GM12873 (cell line): ENCODE data around the gene TUBG2.
A peak's percentile ranks its signal among the peaks of the same experiment; 100 is the strongest.

Experiments used
- TF ChIP-seq, protein P1 (sequence below): IDR thresholded peaks from 2 replicates; pipeline ENCODE4 v1.5.1; 2012; ENCODE audit warnings: low read depth, mild to moderate bottlenecking, moderate library complexity, low read length, control low read depth; ENCODE audit not compliant: insufficient read depth; ENCODE audit errors: missing control alignments

TUBG2 gene

DNA sequence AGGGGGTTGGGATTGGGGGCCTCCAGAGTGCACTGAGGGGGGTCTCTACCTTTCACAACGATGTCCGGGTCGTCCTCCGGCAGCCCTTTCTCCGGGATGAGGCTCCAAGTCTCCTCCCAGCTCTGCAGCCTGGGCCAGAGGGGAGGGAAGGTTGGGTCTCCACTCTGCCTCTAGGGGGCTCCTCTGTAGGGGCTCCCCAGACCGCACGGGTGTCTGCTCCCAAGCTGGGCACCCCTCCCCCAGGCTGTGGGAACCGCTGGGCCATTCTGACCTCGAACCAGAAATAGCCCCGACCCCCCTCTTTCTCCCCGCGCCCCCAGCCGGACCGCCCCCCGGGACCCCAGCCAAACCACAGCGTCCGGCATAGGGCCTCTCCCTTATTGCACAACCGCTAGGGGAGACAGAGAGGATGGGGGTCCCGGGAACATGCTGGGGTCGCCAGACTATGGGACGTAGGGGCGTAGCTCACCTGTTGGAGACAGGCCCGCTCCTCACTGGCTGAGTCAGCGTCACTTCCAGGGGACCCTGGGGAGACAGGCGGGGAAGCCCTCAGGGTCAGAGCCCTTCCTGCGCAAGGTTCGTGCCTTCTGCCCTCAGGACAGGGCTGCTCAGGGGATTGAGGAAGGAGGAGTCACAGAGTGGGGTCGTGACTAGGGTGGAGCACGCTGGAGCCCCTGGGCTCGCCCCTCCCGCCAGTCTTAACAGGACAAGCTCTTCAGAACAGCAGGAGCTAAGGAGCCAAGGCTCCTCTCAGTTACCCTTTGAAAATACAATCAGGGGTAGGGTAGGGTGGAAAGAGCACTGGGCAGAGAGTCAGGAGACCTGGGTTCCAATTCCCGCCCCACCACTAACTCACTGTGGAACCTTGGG is 15.0 kb downstream of the TUBG2 start:
- TF ChIP-seq, protein P1, sequence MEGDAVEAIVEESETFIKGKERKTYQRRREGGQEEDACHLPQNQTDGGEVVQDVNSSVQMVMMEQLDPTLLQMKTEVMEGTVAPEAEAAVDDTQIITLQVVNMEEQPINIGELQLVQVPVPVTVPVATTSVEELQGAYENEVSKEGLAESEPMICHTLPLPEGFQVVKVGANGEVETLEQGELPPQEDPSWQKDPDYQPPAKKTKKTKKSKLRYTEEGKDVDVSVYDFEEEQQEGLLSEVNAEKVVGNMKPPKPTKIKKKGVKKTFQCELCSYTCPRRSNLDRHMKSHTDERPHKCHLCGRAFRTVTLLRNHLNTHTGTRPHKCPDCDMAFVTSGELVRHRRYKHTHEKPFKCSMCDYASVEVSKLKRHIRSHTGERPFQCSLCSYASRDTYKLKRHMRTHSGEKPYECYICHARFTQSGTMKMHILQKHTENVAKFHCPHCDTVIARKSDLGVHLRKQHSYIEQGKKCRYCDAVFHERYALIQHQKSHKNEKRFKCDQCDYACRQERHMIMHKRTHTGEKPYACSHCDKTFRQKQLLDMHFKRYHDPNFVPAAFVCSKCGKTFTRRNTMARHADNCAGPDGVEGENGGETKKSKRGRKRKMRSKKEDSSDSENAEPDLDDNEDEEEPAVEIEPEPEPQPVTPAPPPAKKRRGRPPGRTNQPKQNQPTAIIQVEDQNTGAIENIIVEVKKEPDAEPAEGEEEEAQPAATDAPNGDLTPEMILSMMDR = peak; percentile 73

DNA sequence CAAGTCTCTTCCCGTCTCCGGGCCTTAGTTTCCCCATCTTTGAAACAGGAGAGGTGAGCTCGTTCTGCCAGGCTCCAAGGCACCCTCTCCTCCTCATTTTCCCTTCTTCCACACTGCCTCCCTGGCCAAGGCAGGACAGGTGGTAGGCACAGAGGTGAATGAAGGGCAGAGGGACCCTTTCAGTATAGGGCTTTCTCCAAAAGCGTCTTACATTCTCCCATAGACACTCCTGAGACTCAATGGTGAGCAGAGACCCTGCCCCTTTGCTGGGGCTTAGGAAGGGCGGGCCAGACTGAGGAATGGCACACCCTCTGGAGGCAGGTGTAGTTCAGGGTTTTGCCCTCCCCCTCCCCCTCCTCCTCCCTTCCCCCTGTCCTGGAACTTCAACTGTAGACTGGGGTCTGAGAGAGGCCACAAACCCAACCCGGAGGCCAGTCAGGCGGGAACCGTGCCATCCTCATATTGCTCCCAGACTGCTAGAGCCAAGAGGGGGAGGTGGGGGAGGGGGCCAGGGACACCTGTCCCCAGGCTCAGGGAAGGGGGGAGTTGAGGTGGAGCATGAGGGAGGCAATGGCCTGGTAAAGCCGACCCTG is 15.8 kb downstream of the TUBG2 start:
- TF ChIP-seq, protein P1 = no peak

DNA sequence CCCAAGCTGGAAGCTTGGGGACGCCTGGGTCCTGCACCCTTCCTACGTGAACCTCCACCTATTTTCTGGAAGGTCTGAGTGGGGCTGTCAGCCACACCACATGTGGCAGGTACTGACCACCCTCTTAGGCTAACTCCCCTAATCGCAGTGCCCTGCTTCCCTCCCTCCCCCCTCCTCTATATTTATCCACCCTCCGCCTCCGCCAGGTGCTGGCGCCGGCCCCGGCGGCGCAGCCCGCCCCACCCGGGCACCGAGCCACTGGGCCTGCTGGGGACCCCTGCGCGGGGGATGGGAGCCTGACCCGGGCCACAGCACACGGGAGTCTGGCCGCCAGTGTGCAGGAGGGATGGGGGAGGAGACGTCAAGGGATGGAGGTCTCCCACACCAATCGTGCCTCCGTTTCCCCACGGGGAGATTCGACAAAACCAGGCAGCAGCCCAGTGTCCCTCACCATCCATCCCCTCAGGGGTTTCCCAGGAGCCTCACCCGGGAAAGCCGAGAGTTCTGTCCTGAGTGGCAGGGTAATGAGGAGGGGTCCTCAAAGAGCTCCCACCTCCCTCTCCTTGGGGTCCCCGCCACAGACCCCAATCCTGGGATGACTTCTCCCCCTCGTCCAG is 16.4 kb downstream of the TUBG2 start:
- TF ChIP-seq, protein P1 = no peak

DNA sequence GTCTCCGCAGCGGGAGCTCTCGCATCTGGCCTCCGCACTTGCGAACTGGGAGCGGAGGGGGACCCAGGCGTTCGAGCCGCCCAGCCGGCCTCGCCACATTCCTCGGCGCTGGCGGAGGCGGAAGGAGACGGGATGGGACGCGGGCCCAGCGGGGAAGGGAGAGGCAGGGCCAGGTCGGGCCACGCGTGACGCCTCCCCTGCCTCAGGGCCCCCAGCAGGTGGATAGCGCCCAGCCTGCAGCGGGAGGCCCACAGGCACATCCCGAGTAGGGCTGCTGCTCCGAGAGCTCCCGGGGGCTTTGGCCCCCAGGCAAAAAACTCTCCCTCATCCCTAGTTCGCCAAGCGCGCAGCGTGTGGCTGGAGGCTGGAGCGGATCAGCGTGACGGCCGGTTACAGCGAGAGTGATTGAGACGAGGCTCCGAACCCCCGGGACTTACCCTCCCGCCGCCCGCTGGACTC is 16.9 kb downstream of the TUBG2 start:
- TF ChIP-seq, protein P1 = no peak

DNA sequence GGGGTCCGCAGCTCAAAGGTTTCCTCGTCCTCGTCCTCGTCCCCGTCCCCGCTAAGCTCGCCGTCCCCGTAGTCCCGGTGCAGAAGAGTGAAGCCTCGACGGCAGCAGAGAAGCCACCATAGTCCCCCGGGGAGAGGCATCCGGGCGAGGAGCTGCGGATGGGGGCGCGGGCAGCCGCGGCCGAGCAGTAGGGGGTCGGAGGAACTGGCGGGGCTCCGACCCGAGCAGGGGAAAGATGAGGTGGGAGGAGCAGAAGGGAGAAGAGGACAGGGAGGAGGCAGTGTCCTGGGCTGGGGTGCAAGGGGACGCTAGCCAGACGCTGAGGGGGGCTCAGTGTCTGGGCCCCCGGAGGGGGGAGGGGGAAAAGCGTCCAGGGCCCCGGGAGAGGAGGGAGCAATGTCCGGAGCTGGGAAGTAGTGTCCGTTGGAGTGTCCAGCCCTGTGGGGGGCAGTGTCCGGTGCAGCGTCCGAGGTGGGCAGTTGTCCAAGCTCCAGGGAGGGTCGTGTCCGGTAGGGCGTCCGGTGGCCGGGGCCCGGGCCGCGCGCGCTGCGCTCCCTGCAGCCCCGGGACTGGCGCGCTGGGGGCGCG is 17.4 kb downstream of the TUBG2 start, which contains the start of gene PLEKHH3:
Gene PLEKHH3, minus strand, starts transcription at position 571 of the 588 bp plus-strand sequence. Its CDS starts 431 bp downstream, at position 140.
- TF ChIP-seq, protein P1 = no peak

DNA sequence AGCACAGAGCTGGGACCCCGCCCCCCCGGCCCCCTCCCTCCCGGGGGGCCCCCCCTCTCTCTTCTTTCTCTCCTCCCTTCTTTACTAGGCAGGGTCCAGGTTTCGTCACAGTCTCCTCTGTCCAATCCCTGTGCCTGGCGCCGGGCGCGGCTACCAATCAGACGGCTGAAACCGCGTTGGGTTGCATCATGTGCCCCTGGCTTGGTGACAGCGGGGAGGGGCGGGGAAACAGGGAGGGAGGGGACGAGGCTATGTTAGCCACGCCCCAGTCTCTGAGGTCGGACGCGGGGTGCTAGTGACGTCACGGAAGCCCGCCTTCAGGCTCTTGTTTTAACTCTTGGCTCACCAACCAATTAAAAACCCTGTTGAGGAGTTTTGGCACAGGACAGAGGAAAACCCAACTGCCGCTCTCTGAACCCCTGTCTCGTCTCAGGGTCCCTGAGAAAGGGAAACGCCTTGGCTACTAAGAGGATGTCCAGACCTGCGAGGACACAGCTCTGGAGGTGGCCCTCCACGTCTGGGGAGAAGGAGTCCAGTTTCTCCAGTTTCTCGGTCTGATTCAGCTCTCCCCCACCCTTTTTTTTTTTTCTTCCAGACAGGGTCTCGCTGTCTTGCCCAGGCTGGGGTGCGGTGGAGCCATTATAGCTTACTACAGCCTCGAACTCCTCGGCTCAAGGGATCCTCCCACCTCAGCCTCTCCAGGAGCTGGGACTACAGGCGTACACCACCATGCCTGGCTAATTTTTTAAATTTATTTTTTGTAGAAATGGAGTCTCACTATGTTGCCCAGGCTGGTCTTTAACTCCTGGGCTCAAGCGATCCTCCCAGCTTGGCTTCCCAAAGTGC is 18.2 kb downstream of the TUBG2 start:
- TF ChIP-seq, protein P1 = no peak
